HG03432 (cell line): ENCODE results near the gene CD300A.
A peak's percentile ranks its signal among the peaks of the same experiment; 100 is the strongest.

ENCODE experiments used
- ATAC-seq: cut with Tn5 transposase; IDR thresholded peaks from one replicate; pipeline ENCODE4 v1.9.1; 2021; ENCODE audit warnings: mild to moderate bottlenecking, moderate library complexity; ENCODE audit not compliant: unreplicated experiment

Gene CD300A

GRCh38 chr17:74466111-74466827 is at the start of gene CD300A:
TSS of gene CD300A (plus strand) at chr17:74466634. CDS start at chr17:74466704, 70 bp downstream.
- peak; percentile 20 for ATAC-seq

- peak; percentile 76 for ATAC-seq
Measured at GRCh38 chr17:74417178-74418045, 49.0 kb upstream of the CD300A start.

GRCh38 chr17:74419928-74420411 is 46.5 kb upstream of the CD300A start:
- ATAC-seq: no peak

- ATAC-seq: no peak
Measured at GRCh38 chr17:74424117-74424516, 42.3 kb upstream of the CD300A start.

- no peak for ATAC-seq
Measured at GRCh38 chr17:74424657-74425056, 41.8 kb upstream of the CD300A start.

- no peak for ATAC-seq
Measured at GRCh38 chr17:74426551-74427047, 39.8 kb upstream of the CD300A start.

GRCh38 chr17:74427048-74427762 is 39.2 kb upstream of the CD300A start:
- no peak for ATAC-seq

- no peak for ATAC-seq
Measured at GRCh38 chr17:74427763-74428153, 38.7 kb upstream of the CD300A start.

- peak; percentile 25 for ATAC-seq
Measured at GRCh38 chr17:74429604-74430384, 36.6 kb upstream of the CD300A start.

- ATAC-seq: peak; percentile 28
Measured at GRCh38 chr17:74430385-74430705, 36.1 kb upstream of the CD300A start.

GRCh38 chr17:74430706-74431567 is 35.5 kb upstream of the CD300A start:
- ATAC-seq: peak; percentile 56

- no peak for ATAC-seq
Measured at GRCh38 chr17:74431568-74432423, 34.6 kb upstream of the CD300A start, which contains the start of gene GPRC5C. TSS of gene GPRC5C (plus strand) at chr17:74432088. CDS start at chr17:74439777, 7,689 bp downstream.

GRCh38 chr17:74432424-74432690 is 34.1 kb upstream of the CD300A start:
- no peak for ATAC-seq

GRCh38 chr17:74432766-74433391 is 33.6 kb upstream of the CD300A start:
- ATAC-seq: no peak

GRCh38 chr17:74433421-74434121 is 32.9 kb upstream of the CD300A start:
- ATAC-seq: no peak

- ATAC-seq: no peak
Measured at GRCh38 chr17:74435775-74436359, 30.6 kb upstream of the CD300A start.

- ATAC-seq: no peak
Measured at GRCh38 chr17:74437702-74438101, 28.7 kb upstream of the CD300A start.
